A549 (cell line): ENCODE results near the gene ZBED6. TPM values are rescaled to one million over a fixed set of nuclear protein-coding genes. Genes with fewer than 3 reads are reported as not detected.

Source experiments
- ATAC-seq, 2 experiments: fragments of 200-7000 bp in 1 of 2; fragments of >200 bp in 1 of 2; cut with Nextera tagmentation in 1 of 2; cut with Tn5 transposase in 1 of 2; 3 replicates each; pipeline versions ENCODE4 v1.8.0 to v1.9.1; 2018 to 2020; ENCODE audit warnings: mild to moderate bottlenecking in 1 of 2, moderate library complexity in 1 of 2
- CTCF ChIA-PET: fragments of 300-600 bp; sonication (Branson Sonifier 250); formaldehyde crosslinking; extraction: SDS; loops from one replicate; lab custom pipeline; 2021; ENCODE audit warnings: antibody characterized with exemption, inconsistent platforms; lab: Yijun Ruan, JAX
- POLR2A ChIA-PET: fragments of 350-600 bp; formaldehyde crosslinking; extraction: SDS; loops from one replicate; lab custom pipeline; 2021; ENCODE audit warnings: antibody characterized with exemption, inconsistent platforms; lab: Yijun Ruan, JAX
- DNase-seq, 2 experiments: peaks; one replicate each; pipeline versions ENCODE4 v3.0.0 to v3.0.0-alpha.2; 2011 to 2016; ENCODE audit warnings: low read depth in 1 of 2, low spot score in 1 of 2
- FAIRE-seq: peaks from 2 replicates; lab custom pipeline; 2011; peaks lifted over from hg19 to GRCh38; lab: Jason Lieb, UNC
- H3K27ac ChIP-seq, 2 experiments: fragments of >200 bp; sonication (Bioruptor Twin); formaldehyde crosslinking; 3 replicates each; pipeline ENCODE4 v1.5.1; 2016 to 2017
- H3K4me1 ChIP-seq: fragments of >200 bp; sonication (Bioruptor Twin); formaldehyde crosslinking; 3 replicates; pipeline ENCODE4 v1.6.1; 2016
- H3K4me2 ChIP-seq: fragments of >200 bp; sonication (Bioruptor Twin); formaldehyde crosslinking; 3 replicates; pipeline ENCODE4 v1.6.1; 2016
- H3K4me3 ChIP-seq: fragments of >200 bp; sonication (Bioruptor Twin); formaldehyde crosslinking; 3 replicates; pipeline ENCODE4 v1.5.1; 2016
- H3K9me3 ChIP-seq: fragments of >200 bp; sonication (Bioruptor Twin); formaldehyde crosslinking; 3 replicates; pipeline ENCODE4 v1.6.1; 2016
- BHLHE40 ChIP-seq: IDR thresholded peaks from 2 replicates; pipeline ENCODE4 v1.6.1; 2012; ENCODE audit warnings: low read depth, low read length, inconsistent platforms
- CBX2 ChIP-seq: fragments of 200-600 bp; sonication (generic); IDR thresholded peaks from 2 replicates; pipeline ENCODE4 v1.6.1; 2016; ENCODE audit warnings: low read depth, mild to moderate bottlenecking, borderline replicate concordance
- CHD2 ChIP-seq: fragments of 150-350 bp; IDR thresholded peaks from 2 replicates; pipeline ENCODE4 v1.6.1; 2014; ENCODE audit warnings: low read length; ENCODE audit not compliant: partially characterized antibody
- CHD4 ChIP-seq: fragments of 200-600 bp; sonication (generic); IDR thresholded peaks from 2 replicates; pipeline ENCODE4 v1.6.1; 2016; ENCODE audit warnings: antibody characterized with exemption, mild to moderate bottlenecking, borderline replicate concordance
- EHMT2 ChIP-seq: fragments of 200-600 bp; sonication (generic); IDR thresholded peaks from 2 replicates; pipeline ENCODE4 v1.6.1; 2016; ENCODE audit warnings: antibody characterized with exemption, low read depth, mild to moderate bottlenecking, moderate library complexity
- EP300 ChIP-seq, 2 experiments: fragments of >200 bp; sonication (Bioruptor Twin); formaldehyde crosslinking; IDR thresholded peaks; 2 replicates in 1 of 2; 3 replicates in 1 of 2; pipeline ENCODE4 v1.6.1; 2016 to 2017
- ESRRA ChIP-seq: fragments of 150-350 bp; IDR thresholded peaks from 2 replicates; pipeline ENCODE4 v1.6.1; 2014; ENCODE audit warnings: mild to moderate bottlenecking, low read length, borderline replicate concordance
- FOSB ChIP-seq: fragments of 250-450 bp; sonication (Bioruptor Pico); IDR thresholded peaks from 2 replicates; pipeline ENCODE4 v1.5.0; 2020; ENCODE audit warnings: mild to moderate bottlenecking, moderate library complexity
- FOSL2 ChIP-seq, 2 experiments: fragments of 450-650 bp in 1 of 2; fragments of >200 bp in 1 of 2; sonication (Bioruptor Twin) in 1 of 2; formaldehyde crosslinking; IDR thresholded peaks; 2 replicates each; pipeline versions ENCODE4 v1.5.0 to v1.6.1; 2016 to 2020; ENCODE audit warnings: mild to moderate bottlenecking in 1 of 2, moderate library complexity in 1 of 2
- FOXS1 ChIP-seq: fragments of 250-450 bp; sonication (Bioruptor Pico); IDR thresholded peaks from 2 replicates; pipeline ENCODE4 v1.5.0; 2020; ENCODE audit warnings: mild to moderate bottlenecking, moderate library complexity
- HDAC2 ChIP-seq: fragments of 200-600 bp; sonication (generic); IDR thresholded peaks from 2 replicates; pipeline ENCODE4 v1.6.1; 2016
- HEYL ChIP-seq: fragments of 250-450 bp; sonication (Bioruptor Pico); IDR thresholded peaks from 2 replicates; pipeline ENCODE4 v1.8.0; 2021; ENCODE audit warnings: mild to moderate bottlenecking, moderate library complexity
- HOXB13 ChIP-seq: fragments of 250-450 bp; sonication (Bioruptor Pico); IDR thresholded peaks from 2 replicates; pipeline ENCODE4 v1.5.0; 2020; ENCODE audit warnings: low read depth, mild to moderate bottlenecking, moderate library complexity
- MAZ ChIP-seq: fragments of 150-350 bp; IDR thresholded peaks from 2 replicates; pipeline ENCODE4 v1.6.1; 2014; ENCODE audit warnings: antibody characterized with exemption, low read depth, low read length, borderline replicate concordance
- PHF8 ChIP-seq: fragments of 200-600 bp; sonication (generic); IDR thresholded peaks from 2 replicates; pipeline ENCODE4 v1.6.1; 2016; ENCODE audit warnings: low read depth, mild to moderate bottlenecking, antibody characterized with exemption, moderate library complexity, borderline replicate concordance
- POLR2AphosphoS2 ChIP-seq: conservative IDR thresholded peaks from 2 replicates; pipeline ENCODE4 v1.6.1; 2012; ENCODE audit warnings: low read length, improper control_type of control experiment, inconsistent platforms
- RAD21 ChIP-seq, 2 experiments: fragments of >200 bp in 1 of 2; sonication (Bioruptor Twin) in 1 of 2; formaldehyde crosslinking in 1 of 2; IDR thresholded peaks in 1 of 2; conservative IDR thresholded peaks in 1 of 2; 2 replicates in 1 of 2; 3 replicates in 1 of 2; pipeline ENCODE4 v1.6.1; 2012 to 2018; ENCODE audit warnings: inconsistent platforms in 1 of 2
- RARB ChIP-seq: fragments of 250-450 bp; sonication (Bioruptor Pico); IDR thresholded peaks from 2 replicates; pipeline ENCODE4 v1.8.0; 2021; ENCODE audit warnings: mild to moderate bottlenecking, moderate library complexity
- RCOR1 ChIP-seq: fragments of 150-350 bp; IDR thresholded peaks from 2 replicates; pipeline ENCODE4 v1.6.1; 2014; ENCODE audit warnings: antibody characterized with exemption, low read length, low read depth
- RFX5 ChIP-seq: fragments of 450-650 bp; IDR thresholded peaks from 2 replicates; pipeline ENCODE4 v1.7.1; 2014; ENCODE audit warnings: antibody characterized with exemption, mild to moderate bottlenecking, moderate library complexity
- RNF2 ChIP-seq: fragments of 200-600 bp; sonication (generic); IDR thresholded peaks from 2 replicates; pipeline ENCODE4 v1.6.1; 2016; ENCODE audit warnings: low read depth, mild to moderate bottlenecking, antibody characterized with exemption, moderate library complexity, borderline replicate concordance
- TFCP2L1 ChIP-seq: fragments of 250-450 bp; sonication (Bioruptor Pico); IDR thresholded peaks from 2 replicates; pipeline ENCODE4 v1.5.0; 2021; ENCODE audit warnings: mild to moderate bottlenecking
- TP53 ChIP-seq: fragments of 250-450 bp; sonication (Bioruptor Pico); IDR thresholded peaks from 2 replicates; pipeline ENCODE4 v1.5.0; 2021; ENCODE audit warnings: mild to moderate bottlenecking, moderate library complexity
- ZC3H11A ChIP-seq: fragments of 450-650 bp; IDR thresholded peaks from 2 replicates; pipeline ENCODE4 v1.6.1; 2014; ENCODE audit warnings: antibody characterized with exemption, mild to moderate bottlenecking
- ZSCAN20 ChIP-seq: fragments of 250-450 bp; sonication (Bioruptor Pico); IDR thresholded peaks from 2 replicates; pipeline ENCODE4 v1.8.0; 2022; ENCODE audit warnings: mild to moderate bottlenecking, moderate library complexity
- whole genome bisulfite sequencing: methylation state at CpG from one replicate; pipeline ENCODE4 v1.1.6; 2017; ENCODE audit errors: missing lambda C conversion rate; 5-methylcytosine and 5-hydroxymethylcytosine counted together
- polyA minus RNA-seq: library from RNA; depleted of rRNA, polyadenylated mRNA; stranded (reverse); fragments of >200 nt; gene quantifications from 2 replicates; pipeline ENCODE4 v1.2.3, GENCODE V29; 2011; rRNA and poly(A)+ RNA removed
- polyA plus RNA-seq, 4 experiments: library from polyadenylated mRNA; depleted of rRNA in 3 of 4; stranded (reverse); fragments of >200 nt; fragmentation: RNase III in 1 of 4; extraction: RNeasy Plus Mini Kit Qiagen cat#74134 plus additional on column Dnase treatment in 1 of 4; gene quantifications; 2 replicates in 3 of 4; 3 replicates in 1 of 4; pipeline ENCODE4 v1.2.3, GENCODE V29; 2011 to 2017
- TF ChIP-seq, protein P1 (sequence below): fragments of >200 bp; sonication (Bioruptor Twin); formaldehyde crosslinking; IDR thresholded peaks from 2 replicates; pipeline ENCODE4 v1.6.1; 2016
- TF ChIP-seq, protein P2 (sequence below): fragments of 450-650 bp; IDR thresholded peaks from 2 replicates; pipeline ENCODE4 v1.6.1; 2014; ENCODE audit warnings: antibody characterized with exemption
- TF ChIP-seq, protein P3 (sequence below): fragments of 250-450 bp; sonication (Bioruptor Pico); IDR thresholded peaks from 2 replicates; pipeline ENCODE4 v1.5.0; 2021; ENCODE audit warnings: mild to moderate bottlenecking, moderate library complexity, borderline replicate concordance
- TF ChIP-seq, protein P4 (sequence below): fragments of >200 bp; sonication (Bioruptor Twin); formaldehyde crosslinking; IDR thresholded peaks from 3 replicates; pipeline ENCODE4 v1.5.1; 2016
- TF ChIP-seq, protein P5 (sequence below): fragments of >200 bp; sonication (Bioruptor Twin); formaldehyde crosslinking; IDR thresholded peaks from 3 replicates; pipeline ENCODE4 v1.6.1; 2016

Gene ZBED6, protein sequence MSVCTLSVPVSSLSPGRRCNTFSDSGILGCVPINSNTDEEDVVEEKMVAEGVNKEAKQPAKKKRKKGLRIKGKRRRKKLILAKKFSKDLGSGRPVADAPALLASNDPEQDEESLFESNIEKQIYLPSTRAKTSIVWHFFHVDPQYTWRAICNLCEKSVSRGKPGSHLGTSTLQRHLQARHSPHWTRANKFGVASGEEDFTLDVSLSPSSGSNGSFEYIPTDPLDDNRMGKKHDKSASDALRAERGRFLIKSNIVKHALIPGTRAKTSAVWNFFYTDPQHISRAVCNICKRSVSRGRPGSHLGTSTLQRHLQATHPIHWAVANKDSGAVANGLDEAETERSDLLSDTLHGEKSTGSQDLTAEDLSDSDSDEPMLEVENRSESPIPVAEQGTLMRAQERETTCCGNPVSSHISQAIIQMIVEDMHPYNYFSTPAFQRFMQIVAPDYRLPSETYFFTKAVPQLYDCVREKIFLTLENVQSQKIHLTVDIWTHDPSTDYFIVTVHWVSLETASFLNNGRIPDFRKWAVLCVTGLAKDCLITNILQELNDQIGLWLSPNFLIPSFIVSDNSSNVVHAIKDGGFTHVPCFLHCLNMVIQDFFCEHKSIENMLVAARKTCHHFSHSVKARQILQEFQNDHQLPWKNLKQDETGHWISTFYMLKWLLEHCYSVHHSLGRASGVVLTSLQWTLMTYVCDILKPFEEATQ (N-terminal part only)
- polyA plus RNA-seq (2011; rRNA removed) (10.6 and 13.4 TPM in 2 replicates), polyA plus RNA-seq (2017; fragmentation: RNase III; extraction: RNeasy Plus Mini Kit Qiagen cat#74134 plus additional on column Dnase treatment) (1.5 to 1.8 TPM (median 1.7 TPM) in 3 replicates), polyA minus RNA-seq (30.7 and 33.4 TPM in 2 replicates)
- polyA plus RNA-seq (2012; cell fraction: cytosol; rRNA removed), result 1.1 and 1.8 TPM in 2 replicates
- 1.1 and 1.6 TPM in 2 replicates for polyA plus RNA-seq (2012; cell fraction: nucleus; rRNA removed)

DNA sequence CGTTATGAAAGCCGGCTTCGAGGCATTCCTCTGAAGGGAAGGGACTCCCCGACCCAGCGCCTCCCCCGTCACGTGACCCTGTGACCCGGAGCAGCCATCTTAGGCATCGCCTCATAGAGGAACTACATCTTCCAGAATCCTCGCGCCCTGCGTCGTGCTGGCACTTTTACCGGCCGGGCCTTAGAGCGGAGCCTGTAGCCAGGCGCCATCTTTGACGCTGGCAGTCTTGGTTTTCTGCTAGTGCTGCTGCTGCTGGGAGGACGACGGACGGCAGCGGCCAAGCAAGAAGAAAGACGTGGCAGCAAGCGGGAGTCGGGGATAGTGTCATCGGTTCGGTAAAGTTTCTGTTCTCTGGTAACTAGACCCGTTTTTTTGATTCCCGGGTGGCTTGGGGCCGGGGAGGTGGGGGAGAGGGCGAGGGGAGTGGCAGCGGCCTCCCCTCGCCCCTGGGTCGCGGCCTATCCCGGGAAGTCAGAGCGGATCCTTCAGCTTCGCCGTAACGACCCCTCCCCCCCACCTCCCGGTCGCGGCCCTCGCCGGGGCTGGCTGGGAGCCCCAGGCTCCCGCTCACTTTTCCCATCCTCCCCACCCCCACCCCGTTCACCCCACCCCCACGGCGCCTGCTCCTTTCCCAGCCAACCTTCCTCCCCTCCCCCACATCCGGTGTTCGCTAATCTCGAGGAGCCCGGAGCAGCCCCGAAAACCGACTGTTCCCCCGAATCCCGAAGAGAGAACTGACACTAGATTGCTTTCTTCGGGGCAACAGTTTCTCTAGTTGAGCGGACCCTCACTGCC, at the start of gene ZBED6, which contains the start of gene ZC3H11A:
Gene ZBED6 (plus strand): TSS at position 183 of the 795 bp plus-strand sequence. CDS start 1,900 bp downstream, outside the sequence.
Gene ZC3H11A (plus strand): TSS at position 183 of the 795 bp plus-strand sequence. CDS start 21,448 bp downstream, outside the sequence.
- FAIRE-seq, result peak; percentile 67
- peak; percentile 98 to 99 for ATAC-seq
- CTCF ChIA-PET, result no interaction called here
- DNase-seq, result peak; percentile 98 to 99
- peak within 1 kb of the TSS; percentile 94 to 97 for H3K27ac ChIP-seq
- H3K4me2 ChIP-seq, result peak within 1 kb of the TSS; percentile 83
- peaks cover 27% of the 10 kb centered on the region; the same call in 2 of the 3 replicates for H3K4me1 ChIP-seq
- WGBS, result under 1% methylated on average over 29 of the region's 59 CpGs
- POLR2A ChIA-PET, result no interaction called here
- no peaks in the 10 kb centered on the region for H3K9me3 ChIP-seq
- peak within 1 kb of the TSS; percentile 76 for H3K4me3 ChIP-seq
- TF ChIP-seq CHD4 (no peak), FOSL2 (IDR thresholded peaks at IDR 0.05) (no peak), FOSL2 (CRISPR knock-in tag; IDR thresholded peaks at IDR 0.05) (peak; percentile 37; the same call in 1 of the 2 replicates), EHMT2 (no peak), ZSCAN20 (CRISPR knock-in tag) (no peak), POLR2AphosphoS2 (no peak), ZC3H11A (no peak), RFX5 (no peak), ESRRA (no peak), RAD21 (conservative IDR thresholded peaks at IDR 0.05 in 1 of 2, IDR thresholded peaks at IDR 0.05 in 1 of 2) (no peak), HDAC2 (no peak), TP53 (no peak), PHF8 (peak; percentile 87), RARB (CRISPR knock-in tag) (no peak), HEYL (CRISPR knock-in tag) (0 out of 2 replicates have a peak, but pooled peaks have one; percentile 43), EP300 (IDR thresholded peaks at IDR 0.05) (no peak), TFCP2L1 (CRISPR knock-in tag) (no peak), RCOR1 (no peak), HOXB13 (CRISPR knock-in tag) (no peak), FOXS1 (CRISPR knock-in tag) (0 out of 2 replicates have a peak, but pooled peaks have one; percentile 20), BHLHE40 (no peak), MAZ (no peak), RNF2 (no peak), CBX2 (no peak), CHD2 (peak; percentile 24), FOSB (CRISPR knock-in tag) (no peak)
- TF ChIP-seq, protein P1, sequence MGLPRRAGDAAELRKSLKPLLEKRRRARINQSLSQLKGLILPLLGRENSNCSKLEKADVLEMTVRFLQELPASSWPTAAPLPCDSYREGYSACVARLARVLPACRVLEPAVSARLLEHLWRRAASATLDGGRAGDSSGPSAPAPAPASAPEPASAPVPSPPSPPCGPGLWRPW, result no peak
- TF ChIP-seq, protein P2, sequence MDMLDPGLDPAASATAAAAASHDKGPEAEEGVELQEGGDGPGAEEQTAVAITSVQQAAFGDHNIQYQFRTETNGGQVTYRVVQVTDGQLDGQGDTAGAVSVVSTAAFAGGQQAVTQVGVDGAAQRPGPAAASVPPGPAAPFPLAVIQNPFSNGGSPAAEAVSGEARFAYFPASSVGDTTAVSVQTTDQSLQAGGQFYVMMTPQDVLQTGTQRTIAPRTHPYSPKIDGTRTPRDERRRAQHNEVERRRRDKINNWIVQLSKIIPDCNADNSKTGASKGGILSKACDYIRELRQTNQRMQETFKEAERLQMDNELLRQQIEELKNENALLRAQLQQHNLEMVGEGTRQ, result peak; percentile 98
- TF ChIP-seq, protein P3, sequence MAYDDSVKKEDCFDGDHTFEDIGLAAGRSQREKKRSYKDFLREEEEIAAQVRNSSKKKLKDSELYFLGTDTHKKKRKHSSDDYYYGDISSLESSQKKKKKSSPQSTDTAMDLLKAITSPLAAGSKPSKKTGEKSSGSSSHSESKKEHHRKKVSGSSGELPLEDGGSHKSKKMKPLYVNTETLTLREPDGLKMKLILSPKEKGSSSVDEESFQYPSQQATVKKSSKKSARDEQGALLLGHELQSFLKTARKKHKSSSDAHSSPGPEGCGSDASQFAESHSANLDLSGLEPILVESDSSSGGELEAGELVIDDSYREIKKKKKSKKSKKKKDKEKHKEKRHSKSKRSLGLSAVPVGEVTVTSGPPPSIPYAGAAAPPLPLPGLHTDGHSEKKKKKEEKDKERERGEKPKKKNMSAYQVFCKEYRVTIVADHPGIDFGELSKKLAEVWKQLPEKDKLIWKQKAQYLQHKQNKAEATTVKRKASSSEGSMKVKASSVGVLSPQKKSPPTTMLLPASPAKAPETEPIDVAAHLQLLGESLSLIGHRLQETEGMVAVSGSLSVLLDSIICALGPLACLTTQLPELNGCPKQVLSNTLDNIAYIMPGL, result no peak
- TF ChIP-seq, protein P4, sequence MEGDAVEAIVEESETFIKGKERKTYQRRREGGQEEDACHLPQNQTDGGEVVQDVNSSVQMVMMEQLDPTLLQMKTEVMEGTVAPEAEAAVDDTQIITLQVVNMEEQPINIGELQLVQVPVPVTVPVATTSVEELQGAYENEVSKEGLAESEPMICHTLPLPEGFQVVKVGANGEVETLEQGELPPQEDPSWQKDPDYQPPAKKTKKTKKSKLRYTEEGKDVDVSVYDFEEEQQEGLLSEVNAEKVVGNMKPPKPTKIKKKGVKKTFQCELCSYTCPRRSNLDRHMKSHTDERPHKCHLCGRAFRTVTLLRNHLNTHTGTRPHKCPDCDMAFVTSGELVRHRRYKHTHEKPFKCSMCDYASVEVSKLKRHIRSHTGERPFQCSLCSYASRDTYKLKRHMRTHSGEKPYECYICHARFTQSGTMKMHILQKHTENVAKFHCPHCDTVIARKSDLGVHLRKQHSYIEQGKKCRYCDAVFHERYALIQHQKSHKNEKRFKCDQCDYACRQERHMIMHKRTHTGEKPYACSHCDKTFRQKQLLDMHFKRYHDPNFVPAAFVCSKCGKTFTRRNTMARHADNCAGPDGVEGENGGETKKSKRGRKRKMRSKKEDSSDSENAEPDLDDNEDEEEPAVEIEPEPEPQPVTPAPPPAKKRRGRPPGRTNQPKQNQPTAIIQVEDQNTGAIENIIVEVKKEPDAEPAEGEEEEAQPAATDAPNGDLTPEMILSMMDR, result no peak
- TF ChIP-seq, protein P5, sequence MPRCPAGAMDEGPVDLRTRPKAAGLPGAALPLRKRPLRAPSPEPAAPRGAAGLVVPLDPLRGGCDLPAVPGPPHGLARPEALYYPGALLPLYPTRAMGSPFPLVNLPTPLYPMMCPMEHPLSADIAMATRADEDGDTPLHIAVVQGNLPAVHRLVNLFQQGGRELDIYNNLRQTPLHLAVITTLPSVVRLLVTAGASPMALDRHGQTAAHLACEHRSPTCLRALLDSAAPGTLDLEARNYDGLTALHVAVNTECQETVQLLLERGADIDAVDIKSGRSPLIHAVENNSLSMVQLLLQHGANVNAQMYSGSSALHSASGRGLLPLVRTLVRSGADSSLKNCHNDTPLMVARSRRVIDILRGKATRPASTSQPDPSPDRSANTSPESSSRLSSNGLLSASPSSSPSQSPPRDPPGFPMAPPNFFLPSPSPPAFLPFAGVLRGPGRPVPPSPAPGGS, result 0 out of 3 replicates have a peak, but pooled peaks have one; percentile 42
